GDM1 (cell line): ENCODE data around the gene TMEM86A.
"Not testable (repeated sequence)": the region's sequence is repeated elsewhere in the genome, so short reads cannot be mapped to it uniquely, and the experiment has no call there.

Experiments
- DNase-seq: peaks from one replicate; lab custom pipeline; 2025; lab: John Stamatoyannopoulos, UW

TMEM86A gene

DNA sequence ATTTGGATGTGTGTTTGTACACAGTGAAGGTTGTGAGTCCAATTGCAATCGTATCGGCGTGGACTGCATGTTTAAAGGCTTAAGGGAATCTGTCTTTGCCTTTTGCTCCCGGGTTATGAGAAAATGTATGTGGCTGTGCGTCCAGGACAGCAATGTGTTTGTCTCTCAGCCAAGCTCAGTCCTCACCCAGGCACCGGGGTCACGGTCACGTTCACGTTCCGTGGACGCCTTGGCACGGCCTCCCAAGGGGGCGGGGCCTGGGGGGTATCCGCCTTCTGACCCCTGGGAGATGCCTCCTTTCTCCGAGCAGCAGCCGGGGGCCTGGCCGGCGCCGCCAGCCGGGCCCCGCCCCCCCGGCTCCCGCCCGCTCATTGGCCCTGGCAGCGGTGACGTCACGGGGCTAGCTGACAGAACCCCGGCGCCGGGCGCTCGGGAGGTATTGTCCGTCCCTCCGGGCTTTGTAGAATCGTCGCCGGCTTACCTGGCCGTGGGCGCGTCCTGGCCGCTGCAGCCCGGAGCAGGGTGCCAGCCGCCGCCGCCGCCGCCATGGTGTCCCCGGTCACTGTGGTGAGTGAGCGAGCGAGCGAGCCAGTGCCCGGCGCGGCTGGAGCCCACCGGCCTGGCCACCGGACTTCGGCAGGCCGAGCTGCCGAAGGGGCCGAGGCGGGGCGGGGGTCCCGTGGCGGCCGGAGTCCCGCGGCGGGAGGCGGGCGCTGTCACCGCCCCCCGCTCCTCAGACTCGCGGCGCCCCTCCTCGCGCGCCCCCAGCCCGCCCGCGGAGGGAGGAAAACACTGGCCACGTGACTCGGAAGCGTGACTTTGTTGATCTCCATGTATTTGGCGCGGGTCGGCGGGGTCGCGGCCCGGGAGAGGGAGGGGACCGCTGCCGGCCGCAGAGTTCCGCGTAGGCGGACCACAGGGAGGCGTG, at the start of gene TMEM86A:
TSS of gene TMEM86A (plus strand) at position 439 of the 928 bp plus-strand sequence. CDS start at position 547, 108 bp downstream.
- peak; percentile 77 for DNase-seq

GRCh38 chr11:18650353-18650752, 48.2 kb upstream of the TMEM86A start:
- no peak for DNase-seq

DNA sequence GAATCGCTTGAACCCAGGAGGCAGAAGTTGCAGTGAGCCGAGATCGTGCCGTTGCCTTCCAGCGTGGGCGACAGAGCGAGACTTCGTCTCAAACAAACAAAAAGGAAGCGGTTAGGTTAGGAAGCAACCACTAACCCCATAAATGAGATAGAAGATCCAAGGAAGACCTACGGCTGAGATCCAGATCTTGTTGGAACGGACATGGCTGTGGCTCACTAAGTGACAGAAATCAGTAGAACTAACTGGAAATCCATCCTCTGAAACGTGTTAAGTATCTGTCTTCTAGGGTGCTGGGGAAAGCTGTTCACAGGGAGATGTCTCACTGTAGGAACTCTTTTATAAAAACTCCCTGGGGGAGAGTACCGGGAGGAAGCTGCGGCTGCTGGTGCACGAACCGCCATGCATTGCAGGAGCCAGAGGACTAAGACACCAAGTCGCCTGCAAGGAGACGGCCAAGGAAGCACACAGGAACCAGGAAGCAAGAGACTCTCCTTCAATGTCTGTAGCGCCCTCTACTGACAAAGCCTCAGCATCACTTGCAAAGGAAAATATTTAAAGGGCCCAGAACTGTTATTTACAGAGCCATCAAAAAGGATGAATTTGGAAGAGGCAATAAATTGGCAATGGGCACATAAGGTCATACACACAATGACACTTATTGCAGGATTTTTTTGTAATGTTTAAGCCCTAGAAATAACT, 47.6 kb upstream of the TMEM86A start:
- DNase-seq = peak; percentile 29

GRCh38 chr11:18657673-18658072, 40.9 kb upstream of the TMEM86A start:
- DNase-seq = no peak

DNA sequence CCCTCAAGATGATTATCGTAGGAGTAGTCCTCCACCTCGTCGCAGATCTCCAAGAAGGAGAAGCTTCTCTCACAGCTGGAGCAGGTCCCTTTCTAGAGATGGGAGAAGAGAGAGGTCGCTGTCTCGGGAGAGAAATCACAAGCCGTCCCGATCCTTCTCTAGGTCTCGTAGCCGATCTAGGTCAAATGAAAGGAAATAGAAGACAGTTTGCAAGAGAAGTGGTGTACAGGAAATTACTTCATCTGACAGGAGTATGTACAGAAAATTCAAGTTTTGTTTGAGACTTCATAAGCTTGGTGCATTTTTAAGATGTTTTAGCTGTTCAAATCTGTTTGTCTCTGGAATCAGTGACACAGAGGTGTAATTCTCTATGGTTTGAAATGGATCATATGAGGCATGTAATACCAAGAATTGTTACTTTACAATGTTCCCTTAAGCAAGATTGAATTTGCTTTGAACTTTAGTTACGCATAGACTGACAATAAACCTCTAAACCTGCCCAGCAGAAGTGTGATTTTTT, 33.2 kb upstream of the TMEM86A start:
- not testable (repeated sequence) for DNase-seq

DNA sequence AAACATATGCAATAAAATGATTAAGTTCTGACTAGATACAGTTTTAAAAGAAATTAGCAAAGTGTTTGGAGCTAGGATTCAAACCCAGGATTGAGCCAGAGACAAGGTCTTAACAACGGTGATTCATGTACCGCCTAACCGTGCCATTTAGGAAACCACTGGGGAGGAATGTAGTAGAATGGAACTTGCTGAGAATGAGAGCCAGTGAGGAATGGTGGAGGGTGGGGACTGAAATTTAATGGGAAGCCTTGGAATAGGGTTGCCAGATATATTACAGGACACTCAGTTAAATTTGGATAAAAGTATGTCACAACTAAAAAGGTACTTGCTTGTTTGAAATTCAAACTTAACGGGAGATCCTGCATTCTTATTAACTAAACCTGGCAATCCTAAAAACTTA, 30.4 kb upstream of the TMEM86A start:
- DNase-seq = no peak

- DNase-seq = no peak
These were observed 29.4 kb upstream of the TMEM86A start for GRCh38 chr11:18669219-18669596.

DNA sequence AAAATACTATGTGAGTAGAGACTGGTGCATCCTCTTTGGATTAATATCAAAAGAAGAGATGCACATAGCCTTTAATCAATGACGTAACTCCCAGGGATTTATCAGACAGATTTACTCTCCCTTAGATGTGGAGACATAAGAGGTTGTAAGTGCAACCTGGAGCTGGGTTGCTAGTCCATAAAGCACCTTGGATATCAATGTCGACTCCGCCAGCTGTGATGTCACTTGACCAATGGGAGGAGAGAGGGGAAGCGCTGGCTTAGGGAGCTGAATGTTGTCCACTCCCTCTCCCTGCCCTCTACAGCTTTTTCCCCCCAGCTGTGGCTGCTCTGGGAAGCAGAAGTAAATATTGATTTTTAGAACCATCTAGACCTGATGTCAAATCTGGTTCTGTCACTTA, 28.9 kb upstream of the TMEM86A start:
- DNase-seq = no peak

GRCh38 chr11:18671246-18671645, 27.3 kb upstream of the TMEM86A start:
- no peak for DNase-seq

DNA sequence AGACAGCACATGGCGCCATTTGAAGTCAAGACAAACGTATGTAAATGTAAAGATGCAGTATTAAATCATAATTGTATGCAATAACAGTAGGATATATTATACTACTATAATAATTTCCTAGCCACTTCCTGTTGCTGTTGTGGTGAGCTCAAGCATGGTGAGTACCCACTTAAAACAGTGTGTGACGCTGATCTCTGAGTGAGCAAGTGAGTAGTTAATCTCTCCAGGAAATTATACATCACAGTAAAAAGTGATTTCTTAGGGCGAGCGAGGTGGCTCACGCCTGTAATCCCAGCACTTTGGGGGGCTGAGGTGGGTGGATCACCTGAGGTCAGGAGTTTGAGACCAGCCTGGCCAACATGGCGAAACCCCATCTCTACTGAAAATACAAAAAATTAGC, 26.4 kb upstream of the TMEM86A start:
- DNase-seq = not testable (repeated sequence)

DNA sequence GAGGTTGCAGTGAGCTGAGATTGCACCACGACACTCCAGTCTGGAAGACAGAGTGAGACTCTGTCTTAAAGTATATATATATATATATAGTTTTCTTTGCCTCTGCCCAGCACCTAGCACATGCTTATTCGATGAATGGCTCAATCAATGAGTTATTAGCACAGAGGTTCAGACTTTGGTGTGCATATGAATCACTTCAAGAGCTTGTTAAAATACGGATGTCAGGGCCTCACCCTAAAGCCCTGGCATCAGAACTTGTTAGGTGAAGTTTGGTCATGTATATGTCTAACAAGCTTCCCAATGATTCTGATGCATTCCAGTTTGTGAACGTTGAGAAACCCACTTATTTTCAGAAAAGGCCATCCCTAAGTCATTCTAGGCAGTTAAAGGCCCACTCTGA, 21.8 kb upstream of the TMEM86A start:
- DNase-seq = no peak

DNA sequence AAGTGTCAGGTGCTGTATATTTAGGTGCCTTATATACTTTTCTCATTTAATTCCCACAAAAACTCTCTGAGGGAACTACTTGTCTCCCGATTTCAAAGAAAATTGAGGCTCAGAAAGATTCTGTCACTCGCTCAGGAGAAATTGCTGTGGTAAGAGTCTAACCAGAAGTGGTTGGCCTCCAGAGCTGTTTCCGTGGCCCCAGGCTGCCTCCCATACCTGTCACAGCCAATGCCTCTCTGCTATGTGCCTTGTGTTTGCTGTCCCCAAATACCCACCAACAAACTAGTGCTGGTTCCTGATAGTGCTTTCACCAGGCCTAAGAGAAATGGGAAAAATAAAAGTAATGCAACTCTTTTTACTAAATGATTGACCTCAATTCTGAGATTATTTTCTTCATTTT, 21.0 kb upstream of the TMEM86A start:
- no peak for DNase-seq

GRCh38 chr11:18681949-18682348, 16.6 kb upstream of the TMEM86A start:
- not testable (repeated sequence) for DNase-seq

- DNase-seq = no peak
These were observed 16.1 kb upstream of the TMEM86A start for GRCh38 chr11:18682466-18682865.

DNA sequence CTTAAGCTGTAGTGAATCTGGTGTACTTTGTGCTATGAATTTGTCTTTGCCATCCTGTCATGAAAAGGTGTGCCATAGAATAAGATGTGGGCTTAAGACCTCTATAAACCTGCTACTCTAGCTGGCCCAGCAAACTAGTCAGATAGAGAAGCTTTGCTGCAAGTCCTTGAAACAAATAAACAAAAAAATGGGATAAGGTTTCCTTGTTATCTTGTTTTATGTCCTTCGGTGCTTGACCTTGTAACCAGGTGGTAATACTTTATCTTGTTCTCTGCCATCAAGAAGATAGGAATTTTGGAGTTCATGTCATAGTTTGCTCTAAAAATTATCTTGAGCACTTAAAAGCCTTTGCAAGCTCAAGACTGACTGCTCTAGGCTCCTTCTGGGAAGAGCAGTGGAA, 14.3 kb upstream of the TMEM86A start:
- DNase-seq = no peak

DNA sequence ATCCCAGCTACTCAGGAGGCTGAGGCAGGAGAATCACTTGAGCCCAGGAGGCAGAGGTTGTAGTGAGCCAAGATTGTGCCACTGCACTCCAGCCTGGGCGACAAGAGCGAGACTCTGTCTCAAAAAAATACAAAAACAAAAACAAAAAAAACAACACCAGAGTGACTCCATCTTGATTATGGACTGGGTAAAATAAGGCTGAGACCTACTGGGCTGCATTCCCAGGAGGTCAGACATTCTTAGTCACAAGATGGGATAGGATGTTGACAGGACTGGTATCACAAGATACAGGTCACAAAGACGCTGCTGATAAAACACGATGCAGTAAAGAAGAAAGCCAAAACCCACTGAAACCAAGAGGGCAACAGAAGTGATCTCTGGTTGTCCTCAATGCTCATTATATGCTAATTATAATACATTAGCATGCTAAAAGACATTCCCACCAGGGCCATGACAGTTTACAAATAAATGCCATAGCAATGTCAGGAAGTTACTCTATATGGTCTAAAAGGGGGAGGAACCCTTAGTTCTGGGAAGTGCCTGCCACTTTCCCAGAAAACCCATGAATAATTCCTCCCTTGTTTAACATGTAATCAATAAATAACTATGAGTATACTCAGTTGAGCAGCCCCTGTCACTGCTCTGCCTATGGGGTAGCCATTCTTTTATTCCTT, 7.0 kb upstream of the TMEM86A start:
- not testable (repeated sequence) for DNase-seq

DNA sequence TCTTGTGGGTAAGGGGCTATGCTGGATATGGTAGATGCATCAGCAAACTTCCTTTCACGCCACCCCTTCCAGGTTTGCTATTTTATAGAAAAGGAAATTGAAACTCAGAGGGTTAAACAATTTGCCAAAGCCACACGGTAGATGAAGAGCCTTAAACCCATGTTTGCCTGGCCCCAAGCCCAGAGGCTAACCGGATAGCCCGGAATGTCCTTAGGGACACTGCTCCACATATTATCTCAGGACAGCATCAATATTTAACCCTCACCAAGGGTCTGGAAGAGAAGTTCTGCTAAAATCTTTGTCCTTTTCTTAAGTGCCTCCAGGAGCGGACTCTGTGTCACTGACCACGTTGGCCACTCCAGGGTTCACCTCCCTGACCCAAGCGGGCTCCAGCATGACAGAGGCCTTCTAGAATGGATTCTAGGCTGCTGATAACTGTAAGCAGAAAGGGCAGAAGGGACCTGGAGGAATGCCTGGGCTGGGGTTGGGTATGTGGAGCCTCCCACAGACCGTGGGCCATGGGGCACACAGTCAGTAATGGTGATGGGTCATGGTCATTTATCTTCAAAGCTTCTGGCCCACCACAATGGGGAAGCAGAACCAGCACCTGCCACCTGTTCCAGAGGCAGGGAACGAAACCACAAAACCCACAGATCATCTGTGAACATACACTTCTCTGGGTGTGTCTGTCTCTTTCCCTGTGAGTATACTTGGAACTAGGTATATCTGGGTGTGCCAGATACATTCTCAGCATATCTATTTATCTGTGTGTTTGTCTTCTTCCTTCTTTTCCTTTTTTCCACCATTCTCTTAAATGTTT, 5.4 kb upstream of the TMEM86A start:
- DNase-seq = no peak

GRCh38 chr11:18696638-18697225, 1.8 kb upstream of the TMEM86A start:
- no peak for DNase-seq

DNA sequence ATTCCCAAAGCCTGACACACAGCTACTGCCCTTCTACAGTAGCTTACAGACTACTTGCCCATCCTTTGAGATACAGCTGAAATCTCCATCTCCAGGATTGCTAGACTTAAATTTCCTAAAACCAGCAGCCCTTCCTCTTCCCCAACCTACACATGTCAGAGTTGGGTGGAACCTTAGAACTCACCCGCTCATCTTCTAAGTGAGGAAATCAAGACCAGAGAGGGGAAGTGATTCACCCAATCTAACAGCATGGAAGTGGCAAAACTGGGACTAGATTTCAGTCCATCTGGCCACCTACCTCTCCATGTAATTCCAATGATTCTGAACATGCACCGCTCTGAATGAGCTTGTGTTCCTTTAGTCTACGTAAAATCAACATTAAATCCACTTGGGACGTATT, 1.0 kb upstream of the TMEM86A start:
- no peak for DNase-seq

DNA sequence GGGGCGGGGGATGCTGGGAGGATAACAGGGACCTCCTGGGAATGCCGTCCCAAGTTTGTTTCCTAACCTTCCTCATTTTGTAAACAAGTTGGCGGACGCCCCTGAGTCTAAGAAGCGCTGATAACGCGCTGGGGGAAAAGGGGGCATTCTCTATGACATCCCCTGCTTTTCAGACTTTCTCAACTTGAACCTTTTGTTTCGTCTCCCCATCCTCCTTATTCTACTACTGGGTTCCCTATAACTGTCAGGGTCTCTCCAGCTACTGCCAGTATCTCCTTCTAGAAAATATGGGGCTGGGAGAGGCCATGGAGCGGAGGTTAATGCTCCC, 654 bp downstream of the TMEM86A start:
- no peak for DNase-seq

DNA sequence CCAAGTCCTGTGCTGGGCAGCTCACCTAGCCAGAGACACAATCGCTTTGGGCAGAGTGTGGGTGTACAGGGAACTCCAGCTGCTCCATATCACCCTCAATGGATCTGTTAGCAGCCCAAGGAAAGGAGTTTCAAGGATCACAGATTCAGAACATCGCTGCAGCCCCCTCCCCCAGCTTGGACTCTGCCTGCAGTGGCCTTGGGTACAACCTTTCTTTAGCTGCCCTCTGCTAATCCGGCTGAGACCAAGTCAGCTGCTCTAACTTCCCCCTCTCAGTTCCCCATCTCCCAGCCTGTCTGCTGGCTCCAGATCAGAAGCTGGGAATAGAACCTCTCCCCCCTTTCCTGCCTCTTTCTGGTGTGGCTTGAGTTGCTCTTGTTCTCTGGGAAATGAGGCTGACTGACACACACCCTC, 1.3 kb downstream of the TMEM86A start:
- DNase-seq = no peak
